KMS-11 (cell line): Measurements from ENCODE around the gene OR5AP2.
"Not testable (repeated sequence)": the region's sequence is repeated elsewhere in the genome, so short reads cannot be mapped to it uniquely, and the experiment has no call there.

Source experiments
- H2AFZ ChIP-seq: fragments of 200-600 bp; sonication (generic); 2 replicates; pipeline ENCODE4 v1.6.1; 2016; ENCODE audit warnings: antibody characterized with exemption, mixed run types, low read depth
- H3K27ac ChIP-seq: fragments of 200-600 bp; sonication (generic); 2 replicates; pipeline ENCODE4 v1.6.1; 2016; ENCODE audit warnings: mild to moderate bottlenecking, mixed run types
- H3K27me3 ChIP-seq: fragments of 200-600 bp; sonication (generic); 2 replicates; pipeline ENCODE4 v1.6.1; 2017; ENCODE audit warnings: mild to moderate bottlenecking, low read depth, mixed run types, moderate library complexity; ENCODE audit not compliant: insufficient read depth
- H3K36me3 ChIP-seq: fragments of 200-600 bp; sonication (generic); 2 replicates; pipeline ENCODE4 v1.6.1; 2017; ENCODE audit warnings: mild to moderate bottlenecking, mixed run types; ENCODE audit not compliant: insufficient read depth
- H3K4me1 ChIP-seq: fragments of 200-600 bp; sonication (generic); 2 replicates; pipeline ENCODE4 v1.6.1; 2016; ENCODE audit warnings: mild to moderate bottlenecking, low read depth, mixed run types; ENCODE audit not compliant: poor library complexity, severe bottlenecking
- H3K4me2 ChIP-seq: fragments of 200-600 bp; sonication (generic); 2 replicates; pipeline ENCODE4 v1.7.0; 2016; ENCODE audit warnings: mild to moderate bottlenecking, mixed run types
- H3K4me3 ChIP-seq: fragments of 200-600 bp; sonication (generic); IDR thresholded peaks from 2 replicates; pipeline ENCODE4 v1.6.1; 2017; ENCODE audit warnings: low read depth, low read length, mixed read lengths; ENCODE audit not compliant: insufficient read depth
- H3K79me2 ChIP-seq: fragments of 200-600 bp; sonication (generic); 2 replicates; pipeline ENCODE4 v1.6.1; 2016; ENCODE audit warnings: low read depth, mixed run types; ENCODE audit not compliant: insufficient read depth
- H3K9ac ChIP-seq: fragments of 200-600 bp; sonication (generic); 2 replicates; pipeline ENCODE4 v1.6.1; 2016; ENCODE audit warnings: mild to moderate bottlenecking, mixed run types
- H4K20me1 ChIP-seq: fragments of 200-600 bp; sonication (generic); 2 replicates; pipeline ENCODE4 v1.6.1; 2016; ENCODE audit warnings: mild to moderate bottlenecking, mixed run types; ENCODE audit not compliant: insufficient read depth
- CTCF ChIP-seq: fragments of 200-600 bp; sonication (generic); conservative IDR thresholded peaks from 2 replicates; pipeline ENCODE4 v1.6.1; 2017; ENCODE audit warnings: low read depth, mild to moderate bottlenecking, antibody characterized with exemption, low read length, moderate library complexity, mixed read lengths

The OR5AP2 gene

DNA sequence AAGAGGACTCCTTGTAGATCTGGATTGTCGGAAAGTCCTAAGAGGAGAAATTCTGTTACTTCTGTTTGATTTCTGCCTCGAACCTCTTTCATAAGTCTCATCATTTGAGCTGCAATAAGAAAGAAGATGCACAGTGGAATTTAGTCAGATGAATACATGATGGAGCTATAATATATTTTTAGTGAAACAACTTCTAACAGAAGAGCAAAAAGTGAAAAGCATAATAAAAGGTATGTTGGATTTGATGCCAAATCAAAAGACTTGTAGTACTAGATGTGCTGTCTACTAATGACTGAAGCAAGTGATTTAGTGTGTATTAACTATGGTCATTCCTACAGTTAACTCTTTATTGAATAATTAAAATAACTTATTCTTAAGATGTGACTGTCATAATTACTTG, at the start of gene OR5AP2:
Gene OR5AP2 (minus strand): TSS at position 101 of the 400 bp plus-strand sequence. CDS start 0 bp downstream, at position 101.
- H3K4me3 ChIP-seq: no peak within 1 kb of the TSS
- no peaks in the 10 kb centered on the region for H4K20me1 ChIP-seq
- H3K9ac ChIP-seq: no peak within 1 kb of the TSS
- H3K4me1 ChIP-seq: no peaks in the 10 kb centered on the region
- no peaks in the 10 kb centered on the region for H3K36me3 ChIP-seq
- H3K79me2 ChIP-seq: no peaks in the 10 kb centered on the region
- H3K27me3 ChIP-seq: no peaks in the 10 kb centered on the region
- H3K27ac ChIP-seq: no peak within 1 kb of the TSS
- H2AFZ ChIP-seq: no peak within 1 kb of the TSS
- no peak within 1 kb of the TSS for H3K4me2 ChIP-seq
- TF ChIP-seq CTCF: no peak

GRCh38 chr11:56691179-56691578, 48.9 kb upstream of the OR5AP2 start:
- not testable (repeated sequence) for H2AFZ ChIP-seq, H3K79me2 ChIP-seq, H3K4me2 ChIP-seq, H3K9ac ChIP-seq, H3K27ac ChIP-seq, H3K27me3 ChIP-seq, H4K20me1 ChIP-seq, H3K4me3 ChIP-seq, H3K36me3 ChIP-seq
- H3K4me1 ChIP-seq: peaks cover 33% of the 10 kb centered on the region

GRCh38 chr11:56688554-56689100, 46.4 kb upstream of the OR5AP2 start:
- Histone ChIP-seq H3K79me2 (no peaks in the 10 kb centered on the region), H3K4me1 (peaks cover 8% of the 10 kb centered on the region), H4K20me1 (no peaks in the 10 kb centered on the region), H3K9ac (no peak overlapping the region), H3K4me2 (no peak overlapping the region), H3K4me3 (no peak overlapping the region), H2AFZ (no peak overlapping the region), H3K27me3 (no peaks in the 10 kb centered on the region), H3K27ac (no peak overlapping the region), H3K36me3 (no peaks in the 10 kb centered on the region)
- no peak for TF ChIP-seq CTCF

DNA sequence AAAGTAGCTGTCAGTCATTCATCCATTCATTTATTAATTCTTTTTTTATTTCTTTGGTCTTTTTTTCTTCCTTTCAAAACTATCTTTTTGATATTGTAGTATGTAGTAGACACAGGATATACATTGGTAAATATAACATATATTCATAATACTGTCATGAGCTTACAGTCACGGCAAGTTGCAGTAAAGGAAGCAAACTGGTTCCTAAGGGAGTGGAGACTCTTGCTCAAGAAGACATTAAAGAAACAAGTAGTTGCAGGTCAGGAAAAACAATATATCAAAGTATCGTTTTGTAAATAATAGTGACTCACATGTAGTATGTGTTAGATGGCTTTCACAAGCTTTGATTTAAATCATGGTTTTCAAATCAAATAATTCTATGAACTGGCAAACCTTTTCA, 28.7 kb upstream of the OR5AP2 start:
- Histone ChIP-seq H3K9ac (no peak overlapping the region), H2AFZ (no peak overlapping the region), H3K79me2 (no peaks in the 10 kb centered on the region), H3K27me3 (no peaks in the 10 kb centered on the region), H3K4me2 (no peak overlapping the region), H3K4me1 (no peaks in the 10 kb centered on the region), H3K4me3 (no peak overlapping the region), H4K20me1 (no peaks in the 10 kb centered on the region), H3K27ac (no peak overlapping the region), H3K36me3 (no peaks in the 10 kb centered on the region)
- no peak for TF ChIP-seq CTCF

DNA sequence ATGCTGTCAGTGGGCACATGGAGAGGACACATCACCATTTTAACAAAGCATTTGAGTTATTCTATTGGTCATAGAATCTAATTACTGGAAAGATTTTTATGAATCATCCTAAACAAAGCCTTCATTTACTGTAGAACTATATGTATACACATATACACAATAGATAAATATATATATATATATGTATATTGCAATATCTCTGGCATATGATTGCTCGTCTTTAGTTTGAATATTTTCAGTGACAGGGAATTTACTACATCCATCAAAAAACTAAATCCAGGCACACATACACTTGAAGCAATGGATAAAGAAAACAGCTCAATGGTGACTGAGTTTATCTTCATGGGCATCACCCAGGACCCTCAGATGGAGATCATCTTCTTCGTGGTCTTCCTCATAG, 21.1 kb upstream of the OR5AP2 start, which contains the start of gene OR5AR1:
Gene OR5AR1 (plus strand): TSS at position 301 of the 400 bp plus-strand sequence. CDS start 0 bp downstream, at position 301.
- H3K4me2 ChIP-seq: no peak within 1 kb of the TSS
- no peaks in the 10 kb centered on the region for H4K20me1 ChIP-seq
- no peak within 1 kb of the TSS for H2AFZ ChIP-seq
- H3K79me2 ChIP-seq: no peaks in the 10 kb centered on the region
- H3K4me1 ChIP-seq: no peaks in the 10 kb centered on the region
- no peak for TF ChIP-seq CTCF
- H3K4me3 ChIP-seq: no peak within 1 kb of the TSS
- H3K27ac ChIP-seq: no peak within 1 kb of the TSS
- no peaks in the 10 kb centered on the region for H3K36me3 ChIP-seq
- no peak within 1 kb of the TSS for H3K9ac ChIP-seq
- H3K27me3 ChIP-seq: no peaks in the 10 kb centered on the region
